ENCODE data around the gene PRR19.

The PRR19 gene

DNA sequence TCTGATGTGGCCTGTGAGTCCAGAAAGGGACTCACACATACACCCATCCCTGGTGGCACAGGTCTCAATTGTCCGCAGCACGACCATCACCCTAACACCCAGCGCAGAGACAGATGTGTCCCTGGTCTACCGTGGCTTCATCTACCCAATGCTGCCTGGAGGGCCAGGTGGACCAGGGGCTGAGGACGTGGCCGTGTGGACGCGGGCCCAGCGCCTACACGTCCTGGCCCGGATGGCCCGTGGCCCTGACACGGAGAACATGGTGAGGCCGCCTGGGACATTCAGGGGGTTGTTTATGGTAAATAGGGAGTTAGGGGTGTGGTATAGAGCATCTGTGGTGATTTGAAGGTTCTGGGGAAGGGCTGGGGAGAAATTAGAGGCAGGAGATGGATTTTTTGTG lies 46.3 kb downstream of the PRR19 start:
- no peak for DNase-seq (ENCODE audit: low read depth in 2 of 2, low spot score in 1 of 2)

DNA sequence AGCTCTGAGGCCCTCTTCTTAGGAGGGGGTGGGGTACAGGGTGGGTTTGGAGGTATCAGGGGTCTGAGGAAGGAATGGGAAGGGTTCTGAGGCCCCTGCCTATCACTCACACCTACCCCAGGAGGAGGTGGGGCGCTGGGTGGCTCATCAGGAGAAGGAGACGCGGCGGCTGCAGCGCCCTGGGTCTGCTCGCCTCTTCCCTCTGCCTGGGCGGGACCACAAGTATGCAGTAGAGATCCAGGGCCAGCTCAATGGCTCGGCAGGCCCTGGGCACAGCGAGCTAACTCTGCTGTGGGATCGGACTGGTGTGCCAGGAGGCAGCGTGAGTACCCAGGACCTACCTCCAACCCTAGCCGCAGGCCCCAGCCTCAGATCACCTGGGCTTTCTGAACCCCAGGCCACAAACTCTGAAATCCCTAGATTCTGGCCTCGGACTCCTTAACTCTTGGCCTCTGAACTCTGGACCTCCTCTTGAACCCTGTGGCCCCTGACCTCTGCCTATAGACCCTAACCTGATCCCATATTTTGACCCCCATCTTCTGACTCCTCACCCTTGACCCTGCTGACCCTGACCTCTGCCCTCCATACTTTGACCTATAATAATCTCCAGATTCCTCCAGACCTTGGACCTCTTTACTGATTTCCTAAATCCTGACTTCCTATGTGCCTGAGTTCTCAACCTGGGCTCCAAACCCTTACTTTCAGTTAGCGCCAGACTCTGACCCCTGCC lies 47.6 kb downstream of the PRR19 start:
- DNase-seq (ENCODE audit: low read depth in 2 of 2, low spot score in 1 of 2): no peak

DNA sequence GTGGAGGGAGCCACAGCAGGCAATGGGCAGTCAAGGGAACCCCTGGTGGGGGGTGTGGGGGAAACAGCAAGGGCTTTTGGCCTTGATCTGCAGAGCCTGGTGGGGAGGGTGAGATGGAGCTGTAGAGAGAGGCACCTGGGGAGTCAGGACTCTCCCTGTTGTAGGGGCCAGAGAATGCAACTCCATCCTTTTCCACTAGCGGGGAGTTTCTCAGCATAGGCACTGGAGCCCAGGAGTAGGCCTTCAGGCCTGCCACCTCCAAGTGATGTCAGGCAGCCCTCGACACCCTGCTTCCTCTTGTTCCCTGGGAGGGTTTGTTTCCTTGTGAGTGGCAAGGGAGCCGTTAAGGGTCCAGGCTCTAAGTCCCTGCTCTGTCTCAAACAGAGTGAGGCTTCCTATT lies 48.5 kb downstream of the PRR19 start:
- no peak for DNase-seq (ENCODE audit: low read depth in 2 of 2, low spot score in 1 of 2)

DNA sequence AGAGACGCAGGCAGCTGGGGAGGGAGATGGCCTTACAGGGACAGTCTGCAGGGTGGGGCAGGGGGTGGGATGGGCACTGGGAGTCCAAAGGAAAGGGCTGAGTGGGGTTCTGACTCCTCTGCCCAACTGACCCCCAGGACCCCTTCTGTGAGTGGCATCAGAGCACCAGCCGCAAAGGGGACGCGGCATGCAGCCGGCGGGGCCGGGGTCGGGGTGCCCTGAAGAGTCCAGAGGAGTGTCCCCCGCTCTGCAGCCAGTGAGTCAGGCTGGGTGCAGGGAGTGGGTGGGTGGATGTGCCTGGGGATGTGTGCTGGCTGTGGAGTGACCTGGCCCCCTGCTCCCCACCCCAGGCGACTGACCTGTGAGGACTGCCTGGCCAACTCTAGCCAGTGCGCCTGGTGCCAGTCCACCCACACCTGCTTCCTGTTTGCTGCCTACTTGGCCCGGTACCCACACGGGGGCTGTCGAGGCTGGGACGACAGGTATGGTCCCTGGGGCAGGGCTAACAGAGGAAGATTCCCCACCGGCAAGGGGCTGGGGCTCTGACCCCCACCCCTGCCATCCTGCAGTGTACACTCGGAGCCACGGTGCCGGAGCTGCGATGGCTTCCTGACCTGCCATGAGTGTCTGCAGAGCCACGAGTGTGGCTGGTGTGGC lies 49.3 kb downstream of the PRR19 start:
- no peak for DNase-seq (ENCODE audit: low read depth in 2 of 2, low spot score in 1 of 2)

DNA sequence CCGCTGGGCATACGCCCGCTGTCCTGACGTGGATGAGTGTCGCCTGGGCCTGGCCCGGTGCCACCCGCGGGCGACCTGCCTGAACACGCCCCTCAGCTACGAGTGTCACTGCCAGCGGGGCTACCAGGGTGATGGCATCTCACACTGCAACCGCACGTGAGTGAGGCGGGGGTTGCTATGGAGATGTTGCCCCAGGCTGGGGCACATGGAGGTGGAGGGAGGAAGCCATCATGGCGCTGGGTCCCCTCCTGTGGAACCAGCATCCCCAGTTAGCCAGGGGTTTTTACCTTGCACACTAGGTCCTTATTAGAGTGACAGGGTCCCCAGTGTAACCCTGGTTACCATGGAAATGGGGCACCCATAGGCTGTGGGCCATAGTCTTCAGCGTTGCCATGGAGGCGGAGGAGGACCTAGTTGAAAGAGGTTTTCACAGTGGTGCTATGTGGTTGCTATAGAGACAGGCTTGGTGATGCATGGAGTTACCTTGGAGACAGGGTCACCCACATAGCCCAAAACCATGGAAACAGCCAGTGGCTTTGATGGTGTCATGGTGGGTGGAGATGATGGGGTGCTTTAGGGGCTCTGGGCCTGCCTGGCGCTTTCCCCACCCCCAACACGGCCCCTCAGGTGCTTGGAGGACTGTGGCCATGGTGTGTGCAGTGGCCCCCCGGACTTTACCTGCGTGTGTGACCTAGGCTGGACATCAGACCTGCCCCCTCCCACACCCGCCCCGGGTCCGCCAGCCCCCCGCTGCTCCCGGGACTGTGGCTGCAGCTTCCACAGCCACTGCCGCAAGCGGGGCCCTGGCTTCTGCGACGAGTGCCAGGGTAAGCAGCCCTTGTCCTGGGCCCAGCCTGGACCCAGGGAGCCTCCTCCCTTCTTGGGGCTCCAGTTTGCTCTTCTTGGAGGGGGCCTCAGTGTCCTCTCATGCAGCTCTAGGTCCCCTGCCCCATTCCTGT lies 50.6 kb downstream of the PRR19 start:
- no peak for DNase-seq (ENCODE audit: low read depth in 2 of 2, low spot score in 1 of 2)

DNA sequence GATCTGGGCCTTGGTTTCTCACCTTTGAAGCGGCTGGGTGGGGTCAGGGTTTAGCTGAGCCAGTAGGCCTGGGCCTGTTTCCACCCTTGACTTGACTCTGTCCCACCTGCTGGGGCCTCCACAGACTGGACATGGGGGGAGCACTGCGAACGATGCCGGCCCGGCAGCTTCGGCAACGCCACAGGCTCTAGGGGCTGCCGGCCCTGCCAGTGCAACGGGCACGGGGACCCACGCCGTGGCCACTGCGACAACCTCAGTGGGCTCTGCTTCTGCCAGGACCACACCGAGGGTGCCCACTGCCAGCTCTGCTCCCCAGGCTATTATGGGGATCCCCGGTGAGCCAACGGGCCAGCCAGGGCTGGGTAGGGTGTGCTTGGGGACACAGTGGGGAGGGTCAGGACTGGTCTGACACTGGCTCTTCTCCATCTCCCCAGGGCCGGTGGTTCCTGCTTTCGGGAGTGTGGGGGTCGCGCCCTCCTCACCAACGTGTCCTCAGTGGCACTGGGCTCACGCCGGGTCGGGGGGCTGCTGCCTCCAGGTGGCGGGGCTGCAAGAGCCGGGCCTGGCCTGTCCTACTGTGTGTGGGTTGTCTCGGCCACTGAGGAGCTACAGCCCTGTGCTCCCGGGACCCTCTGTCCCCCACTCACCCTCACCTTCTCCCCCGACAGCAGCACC lies 51.5 kb downstream of the PRR19 start:
- no peak for DNase-seq (ENCODE audit: low read depth in 2 of 2, low spot score in 1 of 2)

DNA sequence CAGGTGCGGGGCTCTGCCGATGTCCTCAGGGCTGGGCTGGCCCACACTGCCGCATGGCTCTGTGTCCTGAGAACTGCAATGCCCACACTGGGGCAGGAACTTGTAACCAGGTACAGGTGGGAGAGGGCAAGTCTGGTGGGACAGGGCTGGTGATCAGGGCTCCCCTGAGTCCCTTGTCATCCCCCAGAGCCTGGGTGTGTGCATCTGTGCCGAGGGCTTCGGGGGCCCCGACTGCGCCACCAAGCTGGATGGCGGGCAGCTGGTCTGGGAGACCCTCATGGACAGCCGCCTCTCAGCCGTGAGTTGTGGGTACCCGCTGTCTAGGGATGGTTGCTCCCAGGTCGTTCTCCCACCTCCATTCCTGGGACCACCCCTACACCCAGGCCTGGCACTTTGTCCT lies 54.0 kb downstream of the PRR19 start:
- no peak for DNase-seq (ENCODE audit: low read depth in 2 of 2, low spot score in 1 of 2)

DNA sequence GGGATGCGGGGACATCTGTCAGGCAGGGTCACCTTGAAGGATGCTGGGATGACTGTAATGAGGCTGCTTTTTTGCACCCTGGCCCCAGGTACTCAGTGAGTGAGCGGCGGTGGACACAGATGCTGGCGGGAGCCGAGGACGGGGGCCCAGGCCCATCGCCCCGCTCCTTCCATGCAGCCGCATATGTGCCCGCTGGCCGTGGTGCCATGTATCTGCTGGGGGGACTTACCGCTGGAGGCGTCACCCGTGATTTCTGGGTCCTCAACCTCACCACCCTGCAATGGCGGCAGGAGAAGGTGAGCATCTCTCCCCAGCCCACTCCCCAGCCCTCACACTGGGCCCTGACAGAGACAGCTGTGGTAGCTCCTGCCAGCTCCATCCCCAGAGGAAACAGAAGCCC lies 54.8 kb downstream of the PRR19 start:
- DNase-seq (ENCODE audit: low read depth in 2 of 2, low spot score in 1 of 2): no peak

DNA sequence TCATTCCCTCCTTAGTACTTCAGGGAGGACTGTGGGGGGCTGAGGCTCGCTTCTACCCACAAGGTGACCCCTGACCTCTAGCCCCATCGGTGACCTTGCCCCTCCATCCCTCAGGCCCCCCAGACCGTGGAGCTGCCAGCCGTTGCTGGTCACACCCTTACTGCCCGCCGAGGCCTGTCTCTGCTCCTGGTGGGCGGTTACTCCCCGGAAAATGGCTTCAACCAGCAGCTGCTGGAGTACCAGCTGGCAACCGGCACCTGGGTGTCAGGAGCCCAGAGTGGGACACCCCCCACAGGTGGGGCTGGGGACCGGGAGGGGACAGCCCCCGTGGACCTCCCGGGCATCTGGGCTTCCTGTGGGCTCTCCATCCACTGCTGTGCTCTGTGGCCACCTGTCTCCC lies 55.4 kb downstream of the PRR19 start:
- no peak for DNase-seq (ENCODE audit: low read depth in 2 of 2, low spot score in 1 of 2)

All from stimulated activated CD8-positive, alpha-beta memory T cell treated with anti-CD3 and anti-CD28 coated beads, Interleukin-4, amount 100 ng/mL, for 1 hour (primary cell).